WTC11 (cell line): ENCODE measurements around the gene USP28.

Experiments used
- CBFB ChIP-seq: sonication (generic); formaldehyde crosslinking; IDR thresholded peaks from 2 replicates; pipeline ENCODE4 v1.8.1; 2022; ENCODE audit warnings: mild to moderate bottlenecking, low read depth, missing genetic modification reagents
- CTCF ChIP-seq: fragments of 200-600 bp; IDR thresholded peaks from 2 replicates; pipeline ENCODE4 v1.8.0; 2022; ENCODE audit warnings: antibody characterized with exemption
- FOXJ3 ChIP-seq: sonication (generic); formaldehyde crosslinking; IDR thresholded peaks from 2 replicates; pipeline ENCODE4 v1.9.0; 2021; ENCODE audit warnings: missing genetic modification reagents, mild to moderate bottlenecking, borderline replicate concordance
- IRF2 ChIP-seq: sonication (generic); formaldehyde crosslinking; IDR thresholded peaks from 2 replicates; pipeline ENCODE4 v1.8.0; 2022; ENCODE audit warnings: low read depth, missing genetic modification reagents, borderline replicate concordance
- NR1H2 ChIP-seq: sonication (generic); formaldehyde crosslinking; IDR thresholded peaks from 2 replicates; pipeline ENCODE4 v1.9.0; 2021; ENCODE audit warnings: mild to moderate bottlenecking, moderate library complexity, missing genetic modification reagents
- STAT6 ChIP-seq: sonication (generic); formaldehyde crosslinking; conservative IDR thresholded peaks from 2 replicates; pipeline ENCODE4 v1.8.1; 2023; ENCODE audit warnings: mild to moderate bottlenecking, low read depth, missing genetic modification reagents, moderate library complexity
- TEAD4 ChIP-seq: sonication (generic); formaldehyde crosslinking; IDR thresholded peaks from 2 replicates; pipeline ENCODE4 v1.8.0; 2022; ENCODE audit warnings: mild to moderate bottlenecking, missing genetic modification reagents
- USF1 ChIP-seq: sonication (generic); formaldehyde crosslinking; IDR thresholded peaks from 2 replicates; pipeline ENCODE4 v1.8.0; 2022; ENCODE audit warnings: mild to moderate bottlenecking, missing genetic modification reagents
- ZNF263 ChIP-seq: sonication (generic); formaldehyde crosslinking; IDR thresholded peaks from 2 replicates; pipeline ENCODE4 v1.8.1; 2022; ENCODE audit warnings: low read depth, mild to moderate bottlenecking, moderate library complexity, missing genetic modification reagents

GRCh38 chr11:113760241-113760640 is 115.1 kb downstream of the USP28 start:
- no peak for TF ChIP-seq CTCF
- no peak for TF ChIP-seq IRF2 (CRISPR knock-in tag)
- no peak for TF ChIP-seq USF1 (CRISPR knock-in tag)
- no peak for TF ChIP-seq STAT6
- no peak for TF ChIP-seq TEAD4 (CRISPR knock-in tag)
- no peak for TF ChIP-seq CBFB
- TF ChIP-seq NR1H2 = no peak
- no peak for TF ChIP-seq FOXJ3
- no peak for TF ChIP-seq ZNF263 (CRISPR knock-in tag)
